Endothelial cell of umbilical vein (primary cell): ENCODE results near the gene GRIFIN. TPM values are rescaled to one million over a fixed set of nuclear protein-coding genes. Genes with fewer than 3 reads are reported as not detected.

Experiments
- BruUV-seq: library from RNA; stranded (reverse); fragments of 400-500 nt; replicated peaks from 2 replicates; lab custom pipeline; 2021; lab: Mats Ljungman, UMichigan
- CTCF ChIA-PET: fragments of 300-600, 350-600 bp; sonication (Branson Sonifier 250); formaldehyde crosslinking; loops from one replicate; lab custom pipeline; 2021; ENCODE audit warnings: antibody characterized with exemption, inconsistent platforms; lab: Charles Lee
- POLR2A ChIA-PET: fragments of 300-600, 350-600 bp; sonication (Branson Sonifier 250); formaldehyde crosslinking; loops from one replicate; lab custom pipeline; 2021; ENCODE audit warnings: antibody characterized with exemption, inconsistent platforms; lab: Charles Lee
- DNase-seq: peaks from one replicate; pipeline ENCODE4 v3.0.0-alpha.2; 2011; ENCODE audit warnings: low read depth, low spot score
- FAIRE-seq: peaks from 2 replicates; lab custom pipeline; 2011; peaks lifted over from hg19 to GRCh38; lab: Jason Lieb, UNC
- H2AFZ ChIP-seq: 2 replicates; pipeline ENCODE4 v1.6.0; 2012; ENCODE audit warnings: low read depth, low read length, control low read depth, inconsistent platforms
- H3K27ac ChIP-seq: 2 replicates; pipeline ENCODE4 v1.5.1; 2011; ENCODE audit warnings: low read depth, mild to moderate bottlenecking, control low read depth, low read length, moderate library complexity; ENCODE audit not compliant: insufficient read depth
- H3K27me3 ChIP-seq, 2 experiments: 2 replicates each; pipeline versions ENCODE4 v1.6.0 to v1.6.1; 2011; ENCODE audit warnings: low read length in 2 of 2, mixed read lengths in 1 of 2; ENCODE audit not compliant: control insufficient read depth in 2 of 2, insufficient read depth in 2 of 2
- H3K36me3 ChIP-seq, 2 experiments: 2 replicates in 1 of 2; 3 replicates in 1 of 2; pipeline ENCODE4 v1.5.1; 2011; ENCODE audit warnings: low read length in 2 of 2, mild to moderate bottlenecking in 1 of 2, moderate library complexity in 1 of 2; ENCODE audit not compliant: control insufficient read depth in 2 of 2, insufficient read depth in 2 of 2; ENCODE audit errors: extremely low read depth in 1 of 2
- H3K4me1 ChIP-seq: 3 replicates; pipeline ENCODE4 v1.5.1; 2011; ENCODE audit warnings: mild to moderate bottlenecking, low read length; ENCODE audit not compliant: control insufficient read depth, insufficient read depth; ENCODE audit errors: extremely low read depth
- H3K4me2 ChIP-seq: 2 replicates; pipeline ENCODE4 v1.6.1; 2011; ENCODE audit warnings: low read length, control low read depth, mixed read lengths; ENCODE audit not compliant: insufficient read depth
- H3K4me3 ChIP-seq, 3 experiments: fragments of 200-600 bp in 1 of 3; sonication (generic), shearing (Covaris generic) in 1 of 3; replicated peaks in 1 of 3; 2 replicates each; pipeline ENCODE4 v1.5.1; 2011 to 2016; ENCODE audit warnings: control low read depth in 3 of 3, low read length in 3 of 3, mild to moderate bottlenecking in 2 of 3, inconsistent platforms in 1 of 3, low read depth in 1 of 3, moderate library complexity in 1 of 3; ENCODE audit not compliant: insufficient read depth in 1 of 3
- H3K79me2 ChIP-seq: 2 replicates; pipeline ENCODE4 v1.6.0; 2012; ENCODE audit warnings: low read length, inconsistent platforms; ENCODE audit not compliant: control insufficient read depth, insufficient read depth
- H3K9ac ChIP-seq: replicated peaks from 2 replicates; pipeline ENCODE3; 2011; ENCODE audit warnings: low read length, control low read depth; ENCODE audit not compliant: insufficient read depth; ENCODE audit errors: extremely low read depth
- H3K9me1 ChIP-seq: replicated peaks from 3 replicates; pipeline ENCODE4 v1.6.0; 2011; ENCODE audit warnings: mild to moderate bottlenecking, low read length; ENCODE audit not compliant: control insufficient read depth, insufficient read depth; ENCODE audit errors: extremely low read depth
- H3K9me3 ChIP-seq: replicated peaks from 2 replicates; pipeline ENCODE4 v1.5.1; 2012; ENCODE audit warnings: low read length, inconsistent platforms; ENCODE audit not compliant: control insufficient read depth, insufficient read depth
- H4K20me1 ChIP-seq: replicated peaks from 2 replicates; pipeline ENCODE3; 2011; ENCODE audit warnings: mild to moderate bottlenecking, low read length; ENCODE audit not compliant: control insufficient read depth, insufficient read depth; ENCODE audit errors: extremely low read depth
- CTCF ChIP-seq, 2 donors: IDR thresholded peaks; 1 replicate in 1 of 2; 2 replicates in 1 of 2; pipeline ENCODE4 v1.5.1; 2011; ENCODE audit warnings: low read length in 2 of 2, mild to moderate bottlenecking in 2 of 2, moderate library complexity in 2 of 2, control low read depth in 1 of 2, inconsistent platforms in 1 of 2, low read depth in 1 of 2; ENCODE audit not compliant: insufficient read depth in 1 of 2; ENCODE audit errors: extremely low read depth in 1 of 2
- EZH2 ChIP-seq: IDR thresholded peaks from 2 replicates; pipeline ENCODE4 v1.6.1; 2012; ENCODE audit warnings: borderline replicate concordance, low read depth, mild to moderate bottlenecking, moderate library complexity, low read length, inconsistent platforms; ENCODE audit not compliant: severe bottlenecking
- GATA2 ChIP-seq: IDR thresholded peaks from 2 replicates; pipeline ENCODE4 v1.7.0; 2011; ENCODE audit warnings: low read depth, mild to moderate bottlenecking, moderate library complexity, mixed read lengths, low read length; ENCODE audit not compliant: insufficient read length, insufficient read depth
- MAX ChIP-seq: IDR thresholded peaks from 2 replicates; pipeline ENCODE4 v1.6.1; 2011; ENCODE audit not compliant: insufficient read depth, insufficient read length
- POLR2A ChIP-seq: IDR thresholded peaks from 2 replicates; pipeline ENCODE4 v1.6.1; 2012; ENCODE audit warnings: low read depth, mild to moderate bottlenecking, control low read depth, low read length
- POLR2AphosphoS5 ChIP-seq: IDR thresholded peaks from 2 replicates; pipeline ENCODE4 v1.6.1; 2012; ENCODE audit warnings: low read depth, mild to moderate bottlenecking, control low read depth, low read length, moderate library complexity; ENCODE audit not compliant: insufficient read depth
- dilution Hi-C: fragments of 300-500 bp; cut with MboI; formaldehyde crosslinking; loops from one replicate; pipeline ENCODE4 v1.15.0; 2019; ENCODE audit warnings: low sequenced_read_pairs; ENCODE audit not compliant: extremely low pct_ligation_motif_present
- intact Hi-C: fragments of 100-400 bp; cut with micrococcal nuclease; formaldehyde crosslinking; loops from one replicate; pipeline ENCODE4 v1.10.0; 2022
- polyA plus RNA-seq, 4 experiments: library from polyadenylated mRNA; depleted of rRNA in 3 of 4; stranded (reverse) in 3 of 4; unstranded in 1 of 4; fragments of >200 nt; gene quantifications; 2 replicates each; pipeline versions ENCODE4 v1.2.1 to v1.2.3, GENCODE V29; 2011 to 2012; ENCODE audit warnings: missing spikeins in 1 of 4
- total RNA-seq: library from RNA; stranded (reverse); gene quantifications from 2 replicates; pipeline ENCODE4 v1.2.3, GENCODE V29; 2021

Gene GRIFIN
- total and polyA plus RNA-seq, 2 donors (not counting 3 experiments of a cell fraction or from before 2014, with no cell fraction given), result not detected

- Histone ChIP-seq H3K36me3 (no peaks in the 10 kb centered on the region), H4K20me1 (no peaks in the 10 kb centered on the region), H3K9me1 (no peaks in the 10 kb centered on the region), H3K9ac (peak overlapping the region; percentile 53), H3K4me1 (peaks cover 43% of the 10 kb centered on the region), H3K4me2 (peak overlapping the region; percentile 60), H3K9me3 (no peaks in the 10 kb centered on the region), H3K27me3 (no peaks in the 10 kb centered on the region), H3K27ac (peak overlapping the region; percentile 84), H3K79me2 (no peaks in the 10 kb centered on the region), H2AFZ (no peak overlapping the region), H3K4me3 (no peak overlapping the region)
- TF ChIP-seq POLR2AphosphoS5 (no peak), MAX (no peak), CTCF (IDR thresholded peaks at IDR 0.05; ENCODE audit: extremely low read depth in 1 of 2, insufficient read depth in 1 of 2, low read depth in 1 of 2, low read length in 2 of 2) (no peak), EZH2 (no peak), POLR2A (no peak), GATA2 (no peak)
- BruUV-seq, result no TSS peak
- dilution Hi-C loops, result no loop called here
- ChIA-PET CTCF (interaction anchor here (1.0 to 1.6 kb wide), 3 partner anchors 30 to 71 kb away, joined by 3 to 4 read pairs (median 3); partner anchors contain the start of gene BRAT1), POLR2A (no interaction called here)
- intact Hi-C loops, result loop anchor here (5.0 to 10.0 kb wide), 2 partner anchors 118 to 119 kb away; partner anchors contain the start of gene CHST12
- FAIRE-seq (peak; percentile 18), DNase-seq (no peak)
Measured at GRCh38 chr7:2522780-2523433, 46.7 kb upstream of the GRIFIN start.
